OCI-LY3 (cell line): ENCODE results near the gene ADARB1.

Experiments used
- H2AFZ ChIP-seq: fragments of 200-600, 300-600 bp; shearing (Covaris generic); 2 replicates; pipeline ENCODE4 v1.6.0; 2014; ENCODE audit warnings: antibody characterized with exemption, low read depth, low read length
- H3K27ac ChIP-seq: fragments of 200-600, 300-600 bp; sonication (generic); 2 replicates; pipeline ENCODE4 v1.5.1; 2014; ENCODE audit warnings: mild to moderate bottlenecking, low read length, moderate library complexity, mixed read lengths
- H3K27me3 ChIP-seq: fragments of 200-600, 300-600 bp; sonication (generic); 2 replicates; pipeline ENCODE4 v1.6.1; 2014; ENCODE audit warnings: low read depth, low read length, mixed read lengths
- H3K36me3 ChIP-seq: fragments of 200-600, 300-600 bp; sonication (generic); replicated peaks from 2 replicates; pipeline ENCODE3; 2014; ENCODE audit warnings: low read depth, low read length, mixed read lengths
- H3K4me1 ChIP-seq: fragments of 300-600, 200-600 bp; sonication (generic); 2 replicates; pipeline ENCODE4 v1.6.1; 2014; ENCODE audit warnings: low read length, mixed read lengths
- H3K4me2 ChIP-seq: fragments of 200-600, 300-600 bp; sonication (generic); 2 replicates; pipeline ENCODE4 v1.6.1; 2014; ENCODE audit warnings: low read length, mixed read lengths
- H3K4me3 ChIP-seq: fragments of 300-600, 200-600 bp; sonication (generic); 2 replicates; pipeline ENCODE4 v1.5.1; 2014; ENCODE audit warnings: antibody characterized with exemption, mild to moderate bottlenecking, low read length, moderate library complexity
- H3K79me2 ChIP-seq: fragments of 300-600, 200-600 bp; shearing (Covaris generic); 2 replicates; pipeline ENCODE4 v1.6.1; 2014; ENCODE audit warnings: mild to moderate bottlenecking, low read length, mixed read lengths
- H3K9ac ChIP-seq: fragments of 300-600, 200-600 bp; shearing (Covaris generic); 2 replicates; pipeline ENCODE4 v1.6.0; 2014; ENCODE audit warnings: mild to moderate bottlenecking, low read length, moderate library complexity
- H3K9me3 ChIP-seq: fragments of 200-600, 300-600 bp; shearing (Covaris generic); 2 replicates; pipeline ENCODE4 v1.6.1; 2014; ENCODE audit warnings: low read length, mixed read lengths; ENCODE audit not compliant: insufficient read depth
- H4K20me1 ChIP-seq: fragments of 200-600, 300-600 bp; sonication (generic); 2 replicates; pipeline ENCODE4 v1.6.1; 2016; ENCODE audit warnings: low read length, mixed read lengths; ENCODE audit not compliant: insufficient read depth
- EZH2phosphoT487 ChIP-seq: fragments of 200-600 bp; shearing (Covaris generic); IDR thresholded peaks from 2 replicates; pipeline ENCODE4 v1.6.1; 2018; ENCODE audit warnings: antibody characterized with exemption, mixed run types, low read depth
- TF ChIP-seq, protein P1 (sequence below): fragments of 200-600, 300-600 bp; sonication (generic); IDR thresholded peaks from 2 replicates; pipeline ENCODE4 v1.5.1; 2014; ENCODE audit warnings: antibody characterized with exemption, low read length, low read depth

The ADARB1 gene

DNA sequence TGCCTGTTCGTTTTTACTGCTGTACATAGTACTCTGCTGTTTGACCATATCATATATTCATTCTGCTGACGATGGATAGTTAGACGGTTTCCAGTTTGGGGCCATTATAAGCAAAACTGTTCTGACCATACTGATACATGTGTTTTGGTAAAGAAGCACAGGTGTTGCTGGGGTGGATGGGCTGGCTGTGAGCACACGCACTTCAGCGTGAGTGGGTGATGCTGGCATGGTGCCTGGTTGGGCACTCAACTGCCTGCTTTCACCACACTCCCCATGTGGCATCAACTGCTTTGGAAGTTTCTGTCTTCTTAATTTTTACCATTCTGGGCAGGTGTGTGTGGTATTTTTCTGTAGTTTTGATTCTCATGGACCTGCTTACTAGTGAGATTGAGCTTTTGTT, 37.3 kb downstream of the ADARB1 start:
- no peak overlapping the region for H3K9ac ChIP-seq
- no peak overlapping the region for H3K4me3 ChIP-seq
- H3K9me3 ChIP-seq, result no peaks in the 10 kb centered on the region
- no peaks in the 10 kb centered on the region for H3K36me3 ChIP-seq
- peaks cover 18% of the 10 kb centered on the region for H3K4me1 ChIP-seq
- no peak overlapping the region for H3K27ac ChIP-seq
- H3K4me2 ChIP-seq, result no peak overlapping the region
- H3K79me2 ChIP-seq, result no peaks in the 10 kb centered on the region
- no peak overlapping the region for H2AFZ ChIP-seq
- H4K20me1 ChIP-seq, result peaks cover 34% of the 10 kb centered on the region
- H3K27me3 ChIP-seq, result peaks cover 61% of the 10 kb centered on the region
- no peak for TF ChIP-seq EZH2phosphoT487
- TF ChIP-seq, protein P1, sequence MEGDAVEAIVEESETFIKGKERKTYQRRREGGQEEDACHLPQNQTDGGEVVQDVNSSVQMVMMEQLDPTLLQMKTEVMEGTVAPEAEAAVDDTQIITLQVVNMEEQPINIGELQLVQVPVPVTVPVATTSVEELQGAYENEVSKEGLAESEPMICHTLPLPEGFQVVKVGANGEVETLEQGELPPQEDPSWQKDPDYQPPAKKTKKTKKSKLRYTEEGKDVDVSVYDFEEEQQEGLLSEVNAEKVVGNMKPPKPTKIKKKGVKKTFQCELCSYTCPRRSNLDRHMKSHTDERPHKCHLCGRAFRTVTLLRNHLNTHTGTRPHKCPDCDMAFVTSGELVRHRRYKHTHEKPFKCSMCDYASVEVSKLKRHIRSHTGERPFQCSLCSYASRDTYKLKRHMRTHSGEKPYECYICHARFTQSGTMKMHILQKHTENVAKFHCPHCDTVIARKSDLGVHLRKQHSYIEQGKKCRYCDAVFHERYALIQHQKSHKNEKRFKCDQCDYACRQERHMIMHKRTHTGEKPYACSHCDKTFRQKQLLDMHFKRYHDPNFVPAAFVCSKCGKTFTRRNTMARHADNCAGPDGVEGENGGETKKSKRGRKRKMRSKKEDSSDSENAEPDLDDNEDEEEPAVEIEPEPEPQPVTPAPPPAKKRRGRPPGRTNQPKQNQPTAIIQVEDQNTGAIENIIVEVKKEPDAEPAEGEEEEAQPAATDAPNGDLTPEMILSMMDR, result no peak

DNA sequence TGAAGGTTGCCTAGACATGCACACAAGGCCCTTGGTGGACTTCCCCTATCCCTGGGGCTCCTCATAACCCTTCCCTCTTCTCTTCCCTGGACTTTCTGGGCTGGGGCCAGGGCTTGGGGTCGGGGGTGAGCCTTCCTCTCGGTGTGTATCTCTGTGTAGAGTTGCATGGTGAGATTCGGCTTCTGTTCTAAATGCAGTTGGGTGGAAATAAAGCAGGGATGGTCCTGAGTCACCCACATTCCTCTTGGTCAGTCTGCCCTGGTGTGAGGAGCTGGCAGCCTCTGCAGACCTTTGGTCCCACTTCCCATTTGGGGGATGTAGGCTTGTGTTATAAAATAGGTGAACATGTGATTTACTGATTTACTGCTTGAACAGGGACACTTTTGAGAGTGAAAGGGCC, 38.0 kb downstream of the ADARB1 start:
- H2AFZ ChIP-seq, result no peak overlapping the region
- TF ChIP-seq, protein P1, result no peak
- no peak for TF ChIP-seq EZH2phosphoT487
- no peaks in the 10 kb centered on the region for H3K9me3 ChIP-seq
- no peak overlapping the region for H3K9ac ChIP-seq
- peaks cover 59% of the 10 kb centered on the region for H3K27me3 ChIP-seq
- no peak overlapping the region for H3K27ac ChIP-seq
- H3K4me1 ChIP-seq, result peaks cover 18% of the 10 kb centered on the region
- H3K4me3 ChIP-seq, result no peak overlapping the region
- H3K36me3 ChIP-seq, result no peaks in the 10 kb centered on the region
- H3K4me2 ChIP-seq, result no peak overlapping the region
- no peaks in the 10 kb centered on the region for H3K79me2 ChIP-seq
- peaks cover 34% of the 10 kb centered on the region for H4K20me1 ChIP-seq

DNA sequence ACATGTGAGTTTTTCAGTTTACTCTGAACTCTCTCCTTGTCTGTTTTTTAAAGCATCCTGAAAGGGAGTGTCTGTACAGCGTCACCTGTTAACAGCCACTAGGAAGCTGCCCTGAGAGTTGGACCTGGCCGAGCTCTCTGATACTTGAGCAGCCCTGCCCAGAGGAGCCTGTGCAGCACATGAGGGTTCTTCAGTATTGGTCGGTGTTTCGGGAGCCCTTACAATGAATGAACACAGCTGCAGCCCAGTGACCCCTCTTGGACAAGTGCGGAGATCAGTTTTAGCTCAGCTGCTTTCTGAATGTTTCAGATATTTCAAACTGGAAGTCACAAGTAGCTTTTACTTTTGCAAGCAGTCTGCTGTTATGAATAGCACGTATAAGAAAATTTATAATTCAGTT, 39.2 kb downstream of the ADARB1 start:
- no peak for TF ChIP-seq EZH2phosphoT487
- TF ChIP-seq, protein P1, result no peak
- H3K36me3 ChIP-seq, result no peaks in the 10 kb centered on the region
- H2AFZ ChIP-seq, result no peak overlapping the region
- no peak overlapping the region for H3K4me3 ChIP-seq
- peaks cover 18% of the 10 kb centered on the region for H3K4me1 ChIP-seq
- H3K4me2 ChIP-seq, result no peak overlapping the region
- no peaks in the 10 kb centered on the region for H3K79me2 ChIP-seq
- peaks cover 51% of the 10 kb centered on the region for H3K27me3 ChIP-seq
- H3K27ac ChIP-seq, result no peak overlapping the region
- H3K9ac ChIP-seq, result no peak overlapping the region
- H4K20me1 ChIP-seq, result peaks cover 33% of the 10 kb centered on the region
- H3K9me3 ChIP-seq, result no peaks in the 10 kb centered on the region

DNA sequence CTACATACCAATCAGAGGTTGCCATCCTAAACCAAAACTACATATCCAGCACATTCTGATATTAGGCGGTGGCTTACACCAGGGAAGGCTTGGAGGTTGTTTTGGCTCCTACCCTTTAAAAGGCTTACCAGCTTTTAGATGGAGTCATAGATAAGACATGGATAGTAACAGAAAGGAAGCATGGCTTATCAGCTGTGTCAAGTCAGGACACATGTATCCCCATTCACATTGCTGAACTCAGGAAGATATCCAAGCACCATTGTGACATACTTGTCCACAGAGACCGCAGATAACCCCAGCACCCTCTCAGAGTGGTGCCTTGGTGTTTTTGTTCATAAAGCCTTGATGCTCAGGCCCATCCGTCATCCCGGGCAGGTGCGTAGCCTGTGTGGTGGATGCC, 39.7 kb downstream of the ADARB1 start:
- Histone ChIP-seq H3K9ac (no peak overlapping the region), H3K9me3 (no peaks in the 10 kb centered on the region), H3K27ac (no peak overlapping the region), H2AFZ (no peak overlapping the region), H3K79me2 (no peaks in the 10 kb centered on the region), H4K20me1 (peaks cover 28% of the 10 kb centered on the region), H3K4me2 (no peak overlapping the region), H3K36me3 (no peaks in the 10 kb centered on the region), H3K4me3 (no peak overlapping the region), H3K4me1 (peaks cover 14% of the 10 kb centered on the region), H3K27me3 (peaks cover 47% of the 10 kb centered on the region)
- TF ChIP-seq, protein P1, result no peak
- TF ChIP-seq EZH2phosphoT487, result no peak
